H54 (cell line): Measurements from ENCODE around the gene RNLS.
A peak's percentile ranks its signal among the peaks of the same experiment; 100 is the strongest.
"Not testable (repeated sequence)": the region's sequence is repeated elsewhere in the genome, so short reads cannot be mapped to it uniquely, and the experiment has no call there.

Source experiments
- DNase-seq: peaks from one replicate; pipeline ENCODE4 v3.0.0; 2011; ENCODE audit warnings: low spot score, mixed read lengths; ENCODE audit not compliant: insufficient read length
- FAIRE-seq: peaks from 3 replicates; lab custom pipeline; 2011; peaks lifted over from hg19 to GRCh38; lab: Jason Lieb, UNC
- POLR2A ChIP-seq: IDR thresholded peaks from 2 replicates; pipeline ENCODE4 v1.6.1; 2011; ENCODE audit warnings: low read depth, mild to moderate bottlenecking, low read length

RNLS gene

GRCh38 chr10:88316292-88316861, 266.7 kb downstream of the RNLS start:
- FAIRE-seq (no peak), DNase-seq (no peak)
- no peak for TF ChIP-seq POLR2A

GRCh38 chr10:88315755-88316154, 267.4 kb downstream of the RNLS start:
- no peak for FAIRE-seq
- no peak for DNase-seq

GRCh38 chr10:88314362-88314761, 268.8 kb downstream of the RNLS start:
- peak; percentile 69 for FAIRE-seq
- no peak for TF ChIP-seq POLR2A
- DNase-seq = no peak

More at GRCh38 chr10:88315755-88316154, 267.4 kb downstream of the RNLS start:
- TF ChIP-seq POLR2A = no peak

GRCh38 chr10:88313878-88314277, 269.2 kb downstream of the RNLS start:
- FAIRE-seq = peak; percentile 45
- TF ChIP-seq POLR2A = no peak
- DNase-seq = no peak

- DNase-seq (no peak), FAIRE-seq (no peak)
- TF ChIP-seq POLR2A = no peak
Observed at GRCh38 chr10:88312855-88313254, 270.3 kb downstream of the RNLS start.

GRCh38 chr10:88311264-88311663, 271.9 kb downstream of the RNLS start:
- DNase-seq = no peak
- FAIRE-seq = peak; percentile 15
- TF ChIP-seq POLR2A = no peak

GRCh38 chr10:88309365-88309764, 273.8 kb downstream of the RNLS start:
- DNase-seq = no peak
- no peak for TF ChIP-seq POLR2A
- no peak for FAIRE-seq

GRCh38 chr10:88308361-88308760, 274.8 kb downstream of the RNLS start:
- FAIRE-seq, DNase-seq: not testable (repeated sequence)

GRCh38 chr10:88299787-88300186, 283.3 kb downstream of the RNLS start:
- TF ChIP-seq POLR2A = no peak
- FAIRE-seq (no peak), DNase-seq (no peak)

- FAIRE-seq (peak; percentile 6), DNase-seq (no peak)
Observed at GRCh38 chr10:88297103-88297502, 286.0 kb downstream of the RNLS start.

GRCh38 chr10:88293651-88294230, 289.4 kb downstream of the RNLS start:
- FAIRE-seq (no peak), DNase-seq (no peak)
- no peak for TF ChIP-seq POLR2A

More at GRCh38 chr10:88297103-88297502, 286.0 kb downstream of the RNLS start:
- TF ChIP-seq POLR2A = no peak

- no peak for TF ChIP-seq POLR2A
- DNase-seq (no peak), FAIRE-seq (peak; percentile 41)
Observed at GRCh38 chr10:88293073-88293472, 290.0 kb downstream of the RNLS start.

GRCh38 chr10:88292185-88292514, 291.0 kb downstream of the RNLS start:
- FAIRE-seq = no peak

GRCh38 chr10:88291289-88292184, 291.6 kb downstream of the RNLS start:
- no peak for TF ChIP-seq POLR2A
- peak; percentile 68 for FAIRE-seq

More at GRCh38 chr10:88292185-88292514, 291.0 kb downstream of the RNLS start:
- no peak for TF ChIP-seq POLR2A
- DNase-seq = no peak

More at GRCh38 chr10:88291289-88292184, 291.6 kb downstream of the RNLS start:
- DNase-seq = no peak
